OCI-LY7 (cell line): ENCODE data around the gene DYNLT4. TPM values are rescaled to one million over a fixed set of nuclear protein-coding genes. Genes with fewer than 3 reads are reported as not detected.

Experiments
- BruUV-seq: library from RNA; stranded (reverse); fragments of 400-500 nt; replicated peaks from 2 replicates; lab custom pipeline; 2021; lab: Mats Ljungman, UMichigan
- CTCF ChIA-PET: fragments of 300-600 bp; sonication (Branson Sonifier 250); formaldehyde crosslinking; loops from one replicate; lab custom pipeline; 2022; ENCODE audit warnings: antibody characterized with exemption; ENCODE audit not compliant: unreplicated experiment; lab: Charles Lee
- POLR2A ChIA-PET: fragments of 300-600 bp; sonication (Branson Sonifier 250); formaldehyde crosslinking; loops from one replicate; lab custom pipeline; 2022; ENCODE audit warnings: antibody characterized with exemption; lab: Charles Lee
- DNase-seq: peaks from one replicate; pipeline ENCODE4 v3.0.0-alpha.2; 2015; ENCODE audit warnings: low spot score
- H2AFZ ChIP-seq: fragments of 200-600 bp; sonication (generic), shearing (Covaris generic); 2 replicates; pipeline ENCODE4 v1.6.1; 2014; ENCODE audit warnings: mild to moderate bottlenecking, antibody characterized with exemption, low read length, moderate library complexity
- H3K27ac ChIP-seq: fragments of 200-600 bp; sonication (generic); 2 replicates; pipeline ENCODE4 v1.5.1; 2014; ENCODE audit warnings: mixed run types, low read depth, mild to moderate bottlenecking, moderate library complexity, low read length, inconsistent platforms; ENCODE audit not compliant: poor library complexity, severe bottlenecking
- H3K36me3 ChIP-seq: fragments of 200-600 bp; sonication (generic); 2 replicates; pipeline ENCODE4 v1.6.1; 2014; ENCODE audit warnings: mild to moderate bottlenecking, antibody characterized with exemption, low read length, moderate library complexity, mixed read lengths; ENCODE audit not compliant: insufficient read depth
- H3K4me1 ChIP-seq: fragments of 200-600 bp; sonication (generic); 2 replicates; pipeline ENCODE4 v1.5.1; 2014; ENCODE audit warnings: mild to moderate bottlenecking, low read length; ENCODE audit not compliant: insufficient read depth, poor library complexity, severe bottlenecking
- H3K4me2 ChIP-seq: fragments of 200-600 bp; sonication (generic); 2 replicates; pipeline ENCODE4 v1.6.1; 2014; ENCODE audit warnings: mild to moderate bottlenecking, low read length
- H3K4me3 ChIP-seq: fragments of 200-600 bp; sonication (generic); 2 replicates; pipeline ENCODE4 v1.5.1; 2014; ENCODE audit warnings: mild to moderate bottlenecking, low read depth, low read length; ENCODE audit not compliant: poor library complexity, severe bottlenecking
- H3K79me2 ChIP-seq: fragments of 200-600 bp; sonication (generic); 2 replicates; pipeline ENCODE4 v1.6.1; 2016; ENCODE audit warnings: low read depth, mild to moderate bottlenecking, low read length, moderate library complexity, mixed read lengths; ENCODE audit not compliant: insufficient read depth
- H3K9me2 ChIP-seq: fragments of 200-600 bp; sonication (generic); 2 replicates; pipeline ENCODE4 v1.6.1; 2016; ENCODE audit warnings: mild to moderate bottlenecking, low read length, mixed read lengths; ENCODE audit not compliant: insufficient read depth
- H3K9me3 ChIP-seq: fragments of 200-600 bp; sonication (generic); 2 replicates; pipeline ENCODE4 v1.6.1; 2014; ENCODE audit warnings: mild to moderate bottlenecking, mixed run types, low read length, mixed read lengths
- H4K20me1 ChIP-seq: fragments of 200-600 bp; sonication (generic); 2 replicates; pipeline ENCODE4 v1.6.1; 2014; ENCODE audit warnings: mild to moderate bottlenecking, antibody characterized with exemption, low read length, moderate library complexity, mixed read lengths; ENCODE audit not compliant: insufficient read depth
- CTCF ChIP-seq: fragments of 200-600 bp; sonication (generic); conservative IDR thresholded peaks from 2 replicates; pipeline ENCODE4 v1.5.1; 2014; ENCODE audit warnings: mild to moderate bottlenecking, antibody characterized with exemption, low read length, moderate library complexity, mixed read lengths
- EZH2phosphoT487 ChIP-seq: fragments of 200-600 bp; sonication (generic); IDR thresholded peaks from 2 replicates; pipeline ENCODE4 v1.6.1; 2018; ENCODE audit warnings: low read depth, borderline replicate concordance, mild to moderate bottlenecking, mixed run types, antibody characterized with exemption, low read length, moderate library complexity, mixed read lengths
- intact Hi-C: fragments of 100-400 bp; cut with micrococcal nuclease; formaldehyde crosslinking; loops from one replicate; pipeline ENCODE4 v1.10.0; 2022; ENCODE audit not compliant: unreplicated experiment
- total RNA-seq, 2 experiments: library from RNA; depleted of rRNA in 1 of 2; stranded (reverse); fragments of >200 nt in 1 of 2; shearing (Covaris generic) in 1 of 2; gene quantifications; 2 replicates each; pipeline ENCODE4 v1.2.3, GENCODE V29; 2014 to 2022

DYNLT4 gene
- total RNA-seq, 2 experiments from 2014 or later: not detected

GRCh38 chr1:44805311-44806024, 1.7 kb downstream of the DYNLT4 start:
- H3K27ac ChIP-seq: no peak overlapping the region
- peaks cover 57% of the 10 kb centered on the region for H3K4me1 ChIP-seq

GRCh38 chr1:44803312-44804095, 3.6 kb downstream of the DYNLT4 start:
- Histone ChIP-seq H3K36me3 (peaks cover 15% of the 10 kb centered on the region), H3K4me1 (peaks cover 47% of the 10 kb centered on the region), H4K20me1 (no peaks in the 10 kb centered on the region), H3K4me2 (no peak overlapping the region), H3K4me3 (no peak overlapping the region), H3K9me2 (no peaks in the 10 kb centered on the region), H3K9me3 (no peaks in the 10 kb centered on the region), H3K27ac (no peak overlapping the region), H2AFZ (no peak overlapping the region), H3K79me2 (no peaks in the 10 kb centered on the region)
- intact Hi-C loops: no loop called here
- DNase-seq: no peak
- TF ChIP-seq EZH2phosphoT487 (no peak), CTCF (no peak)
- ChIA-PET POLR2A (interaction anchor here (1.1 kb wide), 1 partner anchor 62 kb away, joined by 3 read pairs; no protein-coding TSS in a partner anchor), CTCF (no interaction called here)
- no TSS peak for BruUV-seq

More at GRCh38 chr1:44805311-44806024, 1.7 kb downstream of the DYNLT4 start:
- Histone ChIP-seq H3K36me3 (peaks cover 15% of the 10 kb centered on the region), H4K20me1 (no peaks in the 10 kb centered on the region), H2AFZ (no peak overlapping the region), H3K4me3 (no peak overlapping the region), H3K9me2 (no peaks in the 10 kb centered on the region), H3K79me2 (no peaks in the 10 kb centered on the region), H3K9me3 (no peaks in the 10 kb centered on the region), H3K4me2 (no peak overlapping the region)
- intact Hi-C loops: no loop called here
- ChIA-PET CTCF (no interaction called here), POLR2A (interaction anchor here (0.6 kb wide), 1 partner anchor 498 kb away, joined by 4 read pairs; no protein-coding TSS in a partner anchor)
- no peak for DNase-seq
- TF ChIP-seq CTCF (peak; percentile 38; the same call in 1 of the 2 replicates), EZH2phosphoT487 (no peak)
- BruUV-seq: no TSS peak

DNA sequence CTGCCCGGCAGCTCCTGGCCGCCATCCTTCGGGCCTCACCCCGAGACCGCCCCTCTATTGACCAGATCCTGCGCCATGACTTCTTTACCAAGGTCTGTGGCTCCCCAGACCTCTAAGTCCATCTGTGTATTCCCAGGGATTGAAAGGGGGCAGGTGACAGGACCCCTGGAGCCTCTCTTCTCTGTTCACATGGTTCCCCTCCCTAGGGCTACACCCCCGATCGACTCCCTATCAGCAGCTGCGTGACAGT, 4.2 kb downstream of the DYNLT4 start:
- POLR2A ChIA-PET: interaction anchor here (0.9 kb wide), 1 partner anchor 10 kb away, joined by 3 read pairs; no protein-coding TSS in a partner anchor
- TF ChIP-seq CTCF: no peak
- no peaks in the 10 kb centered on the region for H3K9me2 ChIP-seq
- no peak for DNase-seq
- no peak overlapping the region for H3K4me3 ChIP-seq
- no peak overlapping the region for H3K27ac ChIP-seq
- peaks cover 42% of the 10 kb centered on the region for H3K4me1 ChIP-seq
- H3K79me2 ChIP-seq: no peaks in the 10 kb centered on the region
- intact Hi-C loops: no loop called here
- H4K20me1 ChIP-seq: no peaks in the 10 kb centered on the region
- H3K36me3 ChIP-seq: peaks cover 15% of the 10 kb centered on the region
- H2AFZ ChIP-seq: no peak overlapping the region
- CTCF ChIA-PET: no interaction called here
- no peak overlapping the region for H3K4me2 ChIP-seq
- no TSS peak for BruUV-seq
- H3K9me3 ChIP-seq: no peaks in the 10 kb centered on the region
